Dermis blood vessel endothelial cell (primary cell): ENCODE data around the gene BIN1. TPM values are rescaled to one million over a fixed set of nuclear protein-coding genes. Genes with fewer than 3 reads are reported as not detected.

Experiments
- total RNA-seq: library from RNA; depleted of rRNA; stranded (reverse); fragments of >200 nt; gene quantifications from 2 replicates; pipeline ENCODE4 v1.2.3, GENCODE V29; 2014

Gene BIN1
- total RNA-seq, 1 donor from 2014 or later = 34.4 TPM

Other genes starting within 250 kb of the BIN1 start
- not detected in 2 replicates for gene TEX51, start 208.3 kb downstream of the BIN1 start, total RNA-seq
- gene CYP27C1, start 113.1 kb upstream of the BIN1 start, total RNA-seq = not detected in 2 replicates
- gene ERCC3, start 187.0 kb upstream of the BIN1 start, total RNA-seq = 45.6 and 49.2 TPM in 2 replicates